ENCODE measurements around the gene AIFM2. TPM values are rescaled to one million over a fixed set of nuclear protein-coding genes. Genes with fewer than 3 reads are reported as not detected.

Gene AIFM2
- total and polyA plus RNA-seq, 9 of the 15 experiments (the other 6 are each of a cell fraction or from before 2014, with no cell fraction given) = 2.7 to 14.1 (median 9.2) TPM

- Histone ChIP-seq H3K27me3 (ENCODE audit: control insufficient read depth in 2 of 2, insufficient read depth in 2 of 2, low read length in 2 of 2) (peaks cover 15 to 20% of the 10 kb centered on the region in 2 experiments), H3K79me2 (ENCODE audit: control insufficient read depth, insufficient read depth, low read length) (no peaks in the 10 kb centered on the region), H3K36me3 (ENCODE audit: control insufficient read depth, insufficient read depth, low read length) (no peaks in the 10 kb centered on the region), H2AFZ (ENCODE audit: low read depth, low read length) (no peak overlapping the region), H3K4me2 (ENCODE audit: insufficient read depth, low read length) (no peak overlapping the region), H3K9me3 (replicated peaks; ENCODE audit: control insufficient read depth, insufficient read depth, low read depth, low read length) (no peaks in the 10 kb centered on the region), H3K9me1 (ENCODE audit: control insufficient read depth, insufficient read depth, low read length) (no peaks in the 10 kb centered on the region), H4K20me1 (replicated peaks; ENCODE audit: control insufficient read depth, insufficient read depth, low read length) (no peaks in the 10 kb centered on the region), H3K27ac (ENCODE audit: extremely low read depth, low read depth, low read length) (no peak overlapping the region), H3K9ac (ENCODE audit: insufficient read depth in 1 of 2, low read depth in 2 of 2, low read length in 2 of 2) (no peak overlapping the region), H3K4me1 (replicated peaks in 1 of 2; ENCODE audit: control insufficient read depth in 2 of 2, insufficient read depth in 2 of 2, low read length in 2 of 2) (no peaks in the 10 kb centered on the region), H3K4me3 (no peak overlapping the region)
- DNase-seq (ENCODE audit: extremely low read depth in 1 of 4, low spot score in 3 of 4) (no peak), ATAC-seq (no peak), FAIRE-seq (no peak)
- no peak for TF ChIP-seq NELFE (IDR thresholded peaks at IDR 0.05; ENCODE audit: insufficient read depth, insufficient read length)
- no peak for TF ChIP-seq BRCA1 (IDR thresholded peaks at IDR 0.05)
- no peak for TF ChIP-seq BRCA1 (CRISPR knock-in tag; IDR thresholded peaks at IDR 0.05)
- no peak for TF ChIP-seq BDP1 (IDR thresholded peaks at IDR 0.05; ENCODE audit: insufficient read depth, insufficient read length)
- TF ChIP-seq TOE1 (IDR thresholded peaks at IDR 0.05; ENCODE audit: borderline replicate concordance) = no peak
- no peak for TF ChIP-seq TOE1 (CRISPR knock-in tag; IDR thresholded peaks at IDR 0.05; ENCODE audit: borderline replicate concordance, low read depth)
- no peak for TF ChIP-seq ZNF436 (CRISPR knock-in tag; IDR thresholded peaks at IDR 0.05)
- TF ChIP-seq, protein P1, sequence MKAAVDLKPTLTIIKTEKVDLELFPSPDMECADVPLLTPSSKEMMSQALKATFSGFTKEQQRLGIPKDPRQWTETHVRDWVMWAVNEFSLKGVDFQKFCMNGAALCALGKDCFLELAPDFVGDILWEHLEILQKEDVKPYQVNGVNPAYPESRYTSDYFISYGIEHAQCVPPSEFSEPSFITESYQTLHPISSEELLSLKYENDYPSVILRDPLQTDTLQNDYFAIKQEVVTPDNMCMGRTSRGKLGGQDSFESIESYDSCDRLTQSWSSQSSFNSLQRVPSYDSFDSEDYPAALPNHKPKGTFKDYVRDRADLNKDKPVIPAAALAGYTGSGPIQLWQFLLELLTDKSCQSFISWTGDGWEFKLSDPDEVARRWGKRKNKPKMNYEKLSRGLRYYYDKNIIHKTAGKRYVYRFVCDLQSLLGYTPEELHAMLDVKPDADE (conservative IDR thresholded peaks at IDR 0.05; ENCODE audit: control insufficient read depth, low read depth, low read length) = no peak
- no peak for TF ChIP-seq ETV1 (tag; conservative IDR thresholded peaks at IDR 0.05; ENCODE audit: low read depth)
- TF ChIP-seq NFIX (CRISPR knock-in tag; IDR thresholded peaks at IDR 0.05; ENCODE audit: low read depth) = no peak
- TF ChIP-seq ZFX (CRISPR knock-in tag; IDR thresholded peaks at IDR 0.05) = no peak
- TF ChIP-seq PHB2 (IDR thresholded peaks at IDR 0.05; ENCODE audit: low read depth) = no peak
- no peak for TF ChIP-seq SMAD4 (CRISPR knock-in tag; conservative IDR thresholded peaks at IDR 0.05)
- in situ Hi-C loops (cut with MboI) (no loop called here), intact Hi-C loops (cut with micrococcal nuclease) (no loop called here)
- ChIA-PET POLR2A (interaction anchor here (1.1 to 1.6 kb wide), 3 partner anchors 14 to 18 kb away, joined by 3 to 4 read pairs (median 3); no protein-coding TSS in a partner anchor), CTCF (ENCODE audit: low intra/inter-chr PET ratio) (no interaction called here)
- 1% methylated on average over 4 of the region's 4 CpGs for WGBS (ENCODE audit: insufficient coverage, low coverage, missing lambda C conversion rate)
- BruUV-seq (replicated peaks) = no TSS peak
Observed at GRCh38 chr10:70064486-70064885, 68.1 kb downstream of the AIFM2 start.
